SK-N-SH treated with all-trans-retinoic acid at 6 μM for 48 hours (cell line): Measurements from ENCODE around the gene PCSK5.

Experiments used
- ATAC-seq: fragments of 200-7000 bp; cut with Tn5 transposase; 3 replicates; pipeline ENCODE4 v1.9.1; 2020; ENCODE audit warnings: mild to moderate bottlenecking, moderate library complexity
- ARNTL ChIP-seq: fragments of 450-650 bp; formaldehyde crosslinking; IDR thresholded peaks from 2 replicates; pipeline ENCODE4 v1.5.0; 2020; ENCODE audit warnings: low read depth, mild to moderate bottlenecking, moderate library complexity, borderline replicate concordance
- CSDC2 ChIP-seq: fragments of 250-450 bp; sonication (Bioruptor Pico); IDR thresholded peaks from 2 replicates; pipeline ENCODE4 v1.5.0; 2020; ENCODE audit warnings: mild to moderate bottlenecking, moderate library complexity
- PATZ1 ChIP-seq: fragments of 250-450 bp; sonication (Bioruptor Pico); IDR thresholded peaks from 2 replicates; pipeline ENCODE4 v1.8.0; 2020; ENCODE audit warnings: mild to moderate bottlenecking, moderate library complexity, borderline replicate concordance
- ZFP3 ChIP-seq: fragments of 250-450 bp; sonication (Bioruptor Pico); IDR thresholded peaks from 2 replicates; pipeline ENCODE4 v1.5.0; 2020; ENCODE audit warnings: mild to moderate bottlenecking, moderate library complexity
- ZNF70 ChIP-seq: fragments of 450-650 bp; formaldehyde crosslinking; IDR thresholded peaks from 2 replicates; pipeline ENCODE4 v1.5.0; 2020; ENCODE audit warnings: mild to moderate bottlenecking, moderate library complexity

Gene PCSK5

GRCh38 chr9:76405340-76405739, 514.9 kb downstream of the PCSK5 start (continued):
- no peak for TF ChIP-seq PATZ1 (CRISPR knock-in tag)
- no peak for TF ChIP-seq ARNTL (CRISPR knock-in tag)

GRCh38 chr9:76405868-76406267, 515.4 kb downstream of the PCSK5 start:
- no peak for ATAC-seq

More at GRCh38 chr9:76405868-76406267, 515.4 kb downstream of the PCSK5 start:
- no peak for TF ChIP-seq ZFP3
- TF ChIP-seq CSDC2, result no peak
- no peak for TF ChIP-seq ZNF70
